Glomerular visceral epithelial cell (primary cell): ENCODE measurements around the gene DNTT.

Experiments
- DNase-seq: peaks from one replicate; pipeline ENCODE4 v3.0.0-alpha.2; 2016; ENCODE audit errors: extremely low spot score

The DNTT gene

DNA sequence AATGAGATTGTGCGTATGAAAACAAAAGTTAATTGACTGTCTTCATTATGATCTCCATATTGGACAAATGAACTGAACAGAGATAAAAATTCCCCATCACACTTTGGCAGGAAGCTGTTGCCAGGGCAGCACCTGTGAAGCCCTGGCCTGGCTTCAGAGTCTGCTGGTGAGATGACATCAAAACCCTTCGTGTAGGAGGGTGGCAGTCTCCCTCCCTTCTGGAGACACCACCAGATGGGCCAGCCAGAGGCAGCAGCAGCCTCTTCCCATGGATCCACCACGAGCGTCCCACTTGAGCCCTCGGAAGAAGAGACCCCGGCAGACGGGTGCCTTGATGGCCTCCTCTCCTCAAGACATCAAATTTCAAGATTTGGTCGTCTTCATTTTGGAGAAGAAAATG is at the start of gene DNTT:
DNTT (plus strand) TSS at position 205 of the 400 bp plus-strand sequence; CDS start at position 269, 64 bp downstream.
- no peak for DNase-seq

DNA sequence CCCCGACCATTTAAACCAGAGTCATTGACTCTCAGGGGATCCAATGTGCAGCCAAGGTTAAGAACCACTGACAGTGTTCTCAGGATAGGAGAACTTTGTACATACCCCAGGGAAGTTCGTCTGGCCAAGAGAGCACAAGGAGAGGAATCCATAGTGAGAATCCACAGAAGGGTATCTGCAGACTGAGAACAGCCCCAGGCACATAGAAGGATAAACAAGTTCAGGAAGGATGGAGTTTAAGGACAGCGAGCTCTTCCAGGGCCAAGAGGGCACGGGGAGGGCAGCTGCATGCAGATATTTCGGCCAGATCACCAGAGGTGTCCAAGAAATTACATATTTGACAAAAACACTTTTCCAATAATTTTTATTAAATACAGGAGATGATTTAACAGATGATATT is 49.3 kb upstream of the DNTT start:
- DNase-seq, result no peak

DNA sequence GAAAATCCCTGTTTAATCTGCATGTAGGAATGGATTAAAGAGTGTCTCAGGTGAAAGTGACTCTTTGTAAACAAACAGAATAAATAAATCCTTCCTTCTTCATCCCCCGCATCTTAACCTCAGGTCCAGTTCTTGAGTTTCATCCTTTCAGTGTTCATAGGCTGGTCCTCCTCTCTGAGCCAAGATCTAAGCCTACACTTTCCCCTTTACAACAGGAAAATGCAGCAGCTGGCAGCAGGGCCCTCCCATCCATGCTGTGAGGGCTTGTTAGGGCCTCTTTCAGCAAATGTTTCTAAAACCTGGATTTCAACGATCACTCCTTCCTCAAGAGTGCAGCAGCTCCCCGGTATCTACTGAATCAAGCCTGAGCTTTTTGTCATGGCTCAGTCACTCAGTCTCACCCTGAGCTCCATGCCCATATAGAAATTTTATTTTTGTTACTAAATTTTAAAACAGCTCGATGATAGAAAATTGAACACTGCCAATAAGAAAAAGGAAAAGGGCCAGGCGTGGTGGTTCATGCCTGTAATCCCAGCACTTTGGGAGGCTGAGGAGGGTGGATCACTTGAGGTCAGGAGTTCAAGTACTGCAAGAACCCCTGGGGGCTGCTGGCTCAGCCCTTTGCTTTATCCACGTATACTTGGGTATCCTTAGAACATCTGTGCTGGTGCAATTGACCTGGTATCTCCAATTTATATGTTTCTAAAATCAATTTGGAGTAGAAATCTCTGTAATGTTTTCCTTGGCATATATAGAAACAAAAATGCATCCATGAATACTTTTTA is 48.5 kb upstream of the DNTT start:
- no peak for DNase-seq

DNA sequence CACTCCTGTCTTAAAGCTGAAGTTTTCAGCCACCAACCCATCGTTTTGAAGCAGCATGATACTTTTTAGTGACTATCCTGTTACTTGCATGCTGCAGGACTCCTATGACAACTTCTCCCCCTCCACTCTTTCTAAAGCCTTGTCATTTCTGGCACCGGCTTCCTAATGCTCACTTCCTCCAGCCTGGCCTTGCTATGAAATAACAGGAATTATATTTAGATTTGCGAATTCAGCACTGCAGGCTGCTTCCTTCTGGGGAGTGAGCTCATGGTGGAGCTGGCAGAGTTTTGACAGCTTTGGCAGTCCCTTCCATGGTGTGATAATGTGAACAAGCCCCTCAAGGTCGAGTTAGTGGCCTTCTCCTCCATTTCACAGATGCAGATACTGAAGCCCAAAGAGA is 46.3 kb upstream of the DNTT start:
- DNase-seq, result no peak

DNA sequence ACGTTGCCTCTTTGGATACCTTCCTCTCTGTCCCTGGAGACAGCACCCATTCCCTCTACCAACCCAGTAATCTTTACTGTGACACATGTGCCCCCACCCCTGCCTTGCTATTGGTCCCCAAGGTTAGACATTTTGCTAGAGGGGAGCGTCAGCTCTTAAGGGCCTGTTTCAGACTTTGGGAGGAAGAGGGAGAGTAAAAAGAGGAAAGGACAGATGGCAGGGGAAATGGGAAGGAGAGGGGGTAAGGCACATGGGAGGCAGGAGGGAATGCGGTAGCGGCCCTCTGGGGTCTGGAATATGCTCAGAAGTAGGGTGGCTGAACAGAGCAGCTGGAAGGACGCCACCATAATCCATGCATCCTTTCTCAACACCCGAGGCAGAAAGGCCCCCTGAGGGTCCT is 45.1 kb upstream of the DNTT start:
- no peak for DNase-seq

DNA sequence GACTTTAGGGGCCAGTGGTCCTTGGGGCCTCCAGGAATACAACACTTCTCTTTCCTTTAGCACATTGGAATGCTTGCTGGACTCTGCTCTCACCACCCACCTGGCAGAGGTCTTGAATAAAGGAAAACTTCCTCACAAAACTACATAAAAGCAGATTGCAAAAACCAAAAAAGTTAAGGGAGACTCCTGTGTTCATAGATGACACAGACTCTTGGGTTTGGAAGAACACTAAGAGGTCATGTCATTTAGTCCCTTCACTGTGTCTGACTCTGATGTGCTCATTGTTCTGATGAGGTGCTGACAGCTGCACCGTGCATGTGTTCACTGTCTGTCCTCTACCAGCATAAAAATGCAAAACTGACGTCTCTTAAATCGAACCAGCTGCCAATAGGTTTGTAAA is 44.2 kb upstream of the DNTT start:
- DNase-seq, result no peak

DNA sequence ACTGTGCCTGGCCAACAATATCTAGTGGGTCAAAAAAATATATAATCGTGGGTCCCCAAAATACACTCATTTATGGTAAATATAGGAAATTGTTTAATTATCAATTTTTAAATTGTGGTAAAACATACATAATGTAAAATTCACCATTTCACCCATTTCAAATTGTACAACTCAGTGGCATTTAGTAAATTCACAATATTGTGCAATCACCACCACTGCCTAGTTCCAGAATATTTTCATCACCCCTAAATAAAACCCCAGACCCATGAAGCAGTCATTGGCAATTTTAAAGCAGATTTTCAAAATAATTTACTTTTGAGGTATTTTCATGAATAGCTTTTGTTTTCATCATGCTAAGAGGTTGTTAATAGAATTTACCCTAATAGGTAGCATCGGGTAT is 43.1 kb upstream of the DNTT start:
- DNase-seq, result no peak

DNA sequence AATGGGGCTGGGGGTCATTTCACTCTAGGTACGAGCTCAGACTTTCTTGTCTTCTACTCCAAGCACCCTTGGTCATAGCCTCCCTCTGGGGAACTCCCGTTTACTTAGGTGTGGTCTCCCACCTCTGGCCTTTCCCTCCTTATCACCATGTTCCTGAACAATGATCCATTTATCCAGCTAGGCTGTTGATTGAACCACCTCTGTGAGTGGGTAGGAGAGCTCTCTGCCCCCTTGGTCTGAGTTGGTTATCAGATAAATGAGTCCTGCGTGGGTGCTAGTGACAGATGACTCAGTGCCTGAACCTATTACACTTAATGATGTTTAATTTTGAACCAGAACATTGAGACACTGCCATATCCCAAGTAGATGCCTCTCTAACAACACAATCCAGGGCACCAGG is 42.3 kb upstream of the DNTT start:
- DNase-seq, result no peak

DNA sequence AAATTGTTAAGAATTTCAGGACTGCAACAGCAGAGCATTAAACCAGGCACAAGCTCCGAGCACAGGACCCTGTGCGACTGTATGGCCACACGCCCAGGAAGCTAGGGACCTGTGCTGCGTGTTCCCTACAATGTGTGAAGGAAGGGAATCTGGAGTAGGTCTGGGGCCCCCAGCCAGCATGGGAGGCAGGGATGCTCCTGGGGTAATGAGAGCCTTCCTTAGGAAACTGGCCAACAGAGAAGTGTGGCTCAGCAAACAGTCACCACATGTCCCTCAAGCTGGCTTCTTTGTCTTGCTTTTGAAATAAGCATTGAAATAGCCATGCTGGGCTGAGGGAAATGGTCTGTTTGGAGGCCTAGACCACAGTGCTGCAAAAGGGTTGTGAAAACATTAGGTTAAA is 41.1 kb upstream of the DNTT start:
- no peak for DNase-seq

DNA sequence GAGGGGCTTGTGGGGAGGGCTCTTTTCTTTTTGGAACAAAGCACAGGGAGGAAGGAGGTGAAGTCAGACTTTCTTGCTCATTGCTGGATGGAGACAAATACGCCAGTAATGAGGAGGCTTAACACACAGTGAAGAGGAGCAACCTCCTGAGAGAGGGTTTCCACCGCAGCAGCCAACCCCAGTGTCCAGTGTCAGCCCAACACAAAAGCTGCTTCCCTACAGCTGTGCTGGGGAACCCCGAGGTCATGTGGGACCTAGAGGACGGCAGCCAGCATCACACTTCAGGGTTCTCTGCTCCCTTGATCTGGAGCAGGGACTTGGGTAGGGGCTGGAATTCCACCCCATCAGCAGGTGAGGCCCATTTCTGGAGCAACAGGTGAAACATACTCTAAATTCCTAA is 40.6 kb upstream of the DNTT start:
- DNase-seq, result no peak

DNA sequence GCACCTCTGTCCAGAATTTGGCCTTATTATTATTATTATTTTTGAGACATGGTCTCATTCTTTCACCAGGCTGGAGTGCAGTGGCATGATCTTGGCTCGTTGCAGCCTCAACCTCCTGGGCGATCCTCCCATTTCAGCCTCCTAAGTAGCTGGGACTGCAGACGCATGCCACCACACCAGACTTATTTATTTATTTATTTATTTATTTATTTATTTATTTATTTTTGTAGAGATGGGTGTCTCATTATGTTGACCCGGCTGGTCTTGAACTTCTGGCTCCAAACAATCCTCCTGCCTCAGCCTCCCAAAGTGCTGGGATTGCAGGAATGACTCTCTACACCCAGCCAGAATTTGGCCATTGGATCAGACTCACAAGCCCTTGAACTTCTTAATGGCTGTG is 39.3 kb upstream of the DNTT start:
- no peak for DNase-seq

DNA sequence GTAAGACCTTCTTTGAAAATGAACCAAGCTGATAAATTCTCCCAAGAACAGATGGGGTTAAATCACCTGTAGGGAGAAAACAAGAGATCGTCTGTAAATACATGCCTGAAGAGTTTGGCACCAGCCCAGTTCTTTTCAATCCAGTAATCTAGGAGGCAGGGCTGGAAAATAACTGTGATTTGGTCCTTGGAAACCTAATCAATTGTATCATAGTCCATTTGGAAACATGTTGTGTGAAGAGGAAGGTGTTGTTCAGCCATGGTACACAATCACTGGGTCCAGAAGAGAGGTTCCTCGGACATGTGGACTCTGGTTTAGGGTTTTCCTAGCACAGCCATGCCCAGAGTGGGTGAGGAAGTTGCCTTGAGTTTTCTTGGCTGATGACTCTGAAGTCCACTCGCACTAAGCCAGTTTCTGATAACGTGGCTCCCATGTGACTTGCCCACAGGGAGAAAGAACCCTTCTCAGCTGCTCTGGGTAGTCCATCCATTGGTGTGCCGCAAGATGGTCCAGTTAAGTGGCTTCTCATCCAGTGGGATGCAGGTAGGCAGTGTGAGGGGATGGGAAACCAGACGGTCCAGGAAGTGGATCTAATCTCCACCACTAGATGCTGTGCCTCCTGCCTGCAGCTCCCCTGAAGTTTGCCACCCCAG is 38.0 kb upstream of the DNTT start:
- no peak for DNase-seq

DNA sequence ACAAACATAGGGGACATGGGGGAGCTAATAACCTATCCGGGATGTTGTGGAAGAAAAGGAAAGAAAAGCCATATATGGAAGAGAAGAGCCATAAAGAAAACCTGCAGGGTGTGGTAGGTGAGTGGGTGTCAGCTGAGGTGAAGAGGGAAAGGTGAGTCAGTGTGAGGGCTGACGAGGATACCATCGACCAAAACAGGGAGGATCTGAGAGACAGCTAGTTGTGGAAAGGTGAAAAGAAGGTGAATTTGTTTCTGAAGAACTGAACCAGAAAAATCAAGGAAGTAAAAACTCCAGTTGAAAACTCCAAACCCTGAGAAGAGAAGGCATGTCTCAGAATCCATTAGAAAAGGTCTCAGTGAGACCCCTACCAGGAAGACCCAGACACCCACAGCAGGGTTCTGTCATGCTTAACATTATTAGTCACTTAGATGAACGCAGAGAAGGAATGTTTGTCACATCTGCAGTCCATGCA is 37.0 kb upstream of the DNTT start:
- no peak for DNase-seq

DNA sequence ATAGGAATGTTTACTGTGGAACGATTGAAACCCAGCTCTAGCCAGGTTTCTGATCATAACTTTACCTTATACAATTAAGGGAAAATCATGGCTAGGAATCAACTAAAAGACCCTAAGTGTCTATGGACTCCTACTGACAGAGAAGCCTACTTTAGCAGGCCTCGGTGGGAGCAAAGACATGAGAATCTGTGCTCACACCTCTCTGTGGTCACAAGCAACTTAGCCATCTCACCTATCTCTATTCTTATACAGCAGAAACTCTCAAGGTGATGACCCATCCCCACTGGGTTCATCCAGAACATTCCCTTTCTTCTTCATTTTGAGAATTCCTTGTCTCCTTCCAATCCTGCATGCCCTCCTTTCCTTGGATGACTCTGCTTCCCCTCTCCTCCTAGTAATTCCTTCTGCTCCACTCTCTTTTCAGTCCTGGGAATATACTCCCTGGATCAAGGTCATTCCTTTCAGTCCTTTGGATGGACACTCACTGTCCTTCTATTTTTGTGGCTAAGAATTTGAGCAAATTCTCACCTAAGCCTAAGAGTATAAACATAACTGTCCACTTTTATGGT is 35.8 kb upstream of the DNTT start:
- DNase-seq, result no peak

DNA sequence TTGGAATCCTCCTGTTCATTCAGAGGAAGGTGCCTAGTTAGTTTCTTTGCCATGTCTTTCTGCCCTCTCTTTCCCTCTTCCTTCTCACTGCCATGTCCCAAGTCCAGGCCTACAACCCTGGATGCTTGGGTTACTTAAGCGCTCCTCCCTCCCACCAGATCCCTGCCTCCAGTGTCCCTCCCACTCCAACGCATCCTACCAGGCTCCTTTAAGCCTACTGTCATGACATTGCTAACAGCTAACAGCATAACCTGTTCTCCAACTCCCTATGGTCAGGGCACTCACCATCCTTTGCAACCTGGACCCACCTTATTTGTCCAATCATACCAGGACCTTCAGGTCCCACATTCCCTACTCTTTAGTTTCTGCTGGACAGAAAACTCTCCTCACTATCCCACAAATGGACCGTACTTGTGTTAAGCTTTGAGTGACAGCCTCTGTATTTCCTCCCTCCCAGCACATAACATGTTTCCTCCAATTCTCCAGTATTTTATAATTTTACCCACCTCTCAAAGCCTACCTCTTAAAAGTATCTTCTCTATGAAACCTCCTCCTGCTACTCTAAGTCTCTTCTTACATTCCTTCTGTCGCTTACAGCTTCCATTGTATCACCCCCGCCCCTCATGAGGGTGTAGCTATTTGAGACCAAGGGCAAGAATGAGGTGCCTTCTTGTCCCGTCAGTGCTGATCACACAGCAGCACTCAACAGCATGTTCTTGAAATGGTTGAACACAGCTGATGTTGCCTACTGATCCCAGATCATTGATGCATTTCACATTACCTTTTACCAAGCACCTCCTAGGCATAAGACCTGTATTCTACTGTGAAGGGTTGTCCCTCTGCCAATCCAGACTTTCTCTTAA is 34.6 kb upstream of the DNTT start:
- no peak for DNase-seq

DNA sequence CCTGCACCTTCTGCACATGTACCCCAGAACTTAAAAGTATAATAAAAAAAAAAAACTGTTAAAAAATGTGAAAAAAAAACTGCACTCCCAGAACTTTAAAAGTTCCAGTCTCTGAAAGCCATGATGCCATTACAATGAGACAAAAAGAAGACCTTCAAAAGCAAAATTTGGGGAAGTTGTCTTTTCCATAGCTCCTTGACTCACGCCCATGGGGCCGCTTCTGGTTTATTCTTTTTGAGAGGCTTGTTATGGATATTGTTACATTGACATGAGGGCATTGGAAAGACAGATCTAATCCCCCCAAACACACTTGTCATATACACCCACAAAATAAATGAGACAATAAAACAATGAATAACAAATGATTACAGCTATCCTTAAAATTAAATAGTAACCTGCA is 33.7 kb upstream of the DNTT start:
- DNase-seq, result no peak

DNA sequence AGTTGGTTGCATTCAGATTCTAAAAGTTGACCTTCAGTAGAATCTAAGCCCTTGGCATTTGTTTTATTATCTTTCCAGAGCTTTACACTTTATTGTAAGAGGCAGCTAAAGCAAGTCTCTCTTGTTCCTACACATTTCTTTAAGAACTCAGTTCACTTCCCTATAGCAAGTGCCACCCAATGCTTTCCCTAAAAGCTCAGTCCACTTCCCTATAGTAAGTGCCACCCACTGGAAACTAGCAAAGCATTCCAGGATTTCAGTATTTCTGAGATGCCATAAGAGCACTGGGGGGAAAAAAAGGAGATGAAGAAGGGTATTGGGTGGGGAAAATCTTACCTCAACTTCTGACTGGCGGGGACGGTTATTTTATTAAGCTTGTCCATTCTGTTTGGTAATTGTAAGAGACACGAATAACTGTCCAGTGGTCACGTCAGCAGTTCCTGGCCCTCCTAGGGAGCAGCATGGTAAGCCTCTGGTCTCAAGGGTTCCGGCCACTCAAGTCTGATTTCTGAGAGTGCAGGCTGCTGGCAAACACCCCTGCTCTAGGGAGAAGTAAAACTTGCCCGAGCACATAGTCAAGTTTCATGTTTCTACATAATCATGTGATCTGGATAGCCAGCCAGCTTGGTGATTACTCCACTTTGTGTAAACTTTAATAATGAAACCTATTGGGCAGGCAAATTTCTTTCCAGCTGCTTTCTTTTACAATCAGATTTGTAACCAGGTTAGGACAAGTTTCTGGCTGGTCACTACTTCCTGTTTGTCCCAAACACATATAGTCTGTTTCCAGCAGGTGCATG is 33.0 kb upstream of the DNTT start, which contains the start of gene BLNK:
BLNK (minus strand) TSS at position 554 of the 800 bp plus-strand sequence; CDS start at position 383, 171 bp downstream.
- no peak for DNase-seq

DNA sequence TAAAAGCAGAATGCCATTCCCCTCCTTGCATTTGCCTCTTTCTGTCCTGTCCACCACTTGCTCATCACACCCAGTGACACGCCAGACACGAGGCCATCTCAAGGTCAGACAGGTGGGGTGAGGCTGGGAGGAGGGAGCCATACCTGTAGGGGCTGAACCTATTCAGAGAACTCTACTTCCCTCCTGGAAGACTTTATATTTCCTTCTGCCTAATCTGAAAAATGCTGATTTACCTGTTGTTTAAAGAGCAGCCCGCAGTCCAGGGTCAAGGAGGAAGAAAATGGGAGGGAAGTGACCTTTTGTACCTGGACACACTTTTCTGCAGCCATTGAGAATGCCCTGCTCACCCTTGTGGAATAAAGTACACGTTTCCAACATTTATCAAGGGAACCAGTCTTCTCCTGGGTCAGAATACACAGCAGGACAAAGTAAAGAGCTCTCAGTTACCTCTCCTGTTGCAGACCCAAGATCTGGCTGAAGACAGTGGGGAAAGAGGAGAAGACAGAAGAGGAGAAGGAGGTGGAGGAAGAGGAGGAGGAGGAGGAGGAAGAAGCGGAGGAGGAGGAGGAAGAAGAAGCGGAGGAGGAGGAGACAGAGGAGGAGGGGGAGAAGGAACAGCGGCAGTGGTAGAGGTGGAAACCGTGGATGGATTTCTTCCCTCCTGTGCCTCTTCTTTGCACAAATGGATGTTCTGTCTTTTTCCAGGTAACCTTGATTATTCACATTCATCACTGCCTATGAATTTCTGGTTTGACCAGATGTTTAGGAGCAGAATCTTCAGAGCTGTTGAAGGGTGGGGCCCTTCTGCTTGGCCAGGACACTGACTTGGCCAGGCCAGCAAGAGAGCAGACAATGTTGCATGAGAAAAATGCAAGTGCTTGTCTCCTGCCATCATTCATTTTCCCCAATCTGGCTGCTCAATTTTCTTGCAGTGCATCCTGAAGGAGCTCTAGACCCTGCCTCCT is 31.6 kb upstream of the DNTT start:
- no peak for DNase-seq

DNA sequence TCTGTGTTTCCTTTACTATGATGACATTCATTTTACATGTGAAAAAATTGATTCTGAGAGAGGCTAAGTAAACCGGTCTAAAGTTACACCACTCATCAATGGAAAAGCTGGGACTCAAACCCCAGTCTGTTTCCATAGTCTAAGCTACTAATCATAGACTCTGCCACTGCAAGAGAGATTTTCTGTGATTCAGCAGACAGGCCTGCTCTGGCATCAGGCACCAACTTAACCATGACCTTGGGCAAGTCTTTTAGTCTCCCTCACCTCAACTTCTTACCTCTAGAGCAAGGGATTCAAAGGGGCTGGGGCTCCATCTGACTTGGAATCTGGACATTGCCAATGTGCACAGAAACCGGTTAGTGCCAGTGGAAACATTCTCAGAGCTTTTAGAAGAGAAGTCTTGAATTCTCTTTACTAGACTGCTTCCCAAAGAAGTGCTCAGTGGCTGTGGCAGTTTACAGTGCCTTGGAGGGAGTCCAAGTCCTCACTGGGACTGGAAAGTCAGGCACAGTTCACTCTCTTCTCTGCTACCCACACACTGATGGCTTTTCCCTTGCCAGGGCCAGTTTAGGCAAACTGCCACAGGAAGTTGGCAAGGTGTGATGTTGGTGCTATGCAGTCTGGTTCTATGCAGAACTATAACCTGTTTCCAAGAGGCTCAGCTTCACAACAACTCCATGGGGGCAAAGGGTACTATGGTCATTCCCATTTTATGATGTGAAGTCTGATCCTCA is 28.4 kb upstream of the DNTT start:
- no peak for DNase-seq
